ENCODE data around the gene ZGRF1. TPM values are rescaled to one million over a fixed set of nuclear protein-coding genes. Genes with fewer than 3 reads are reported as not detected.

ZGRF1 gene
- total RNA-seq, 1 experiment from 2014 or later = 21.4 TPM

DNA sequence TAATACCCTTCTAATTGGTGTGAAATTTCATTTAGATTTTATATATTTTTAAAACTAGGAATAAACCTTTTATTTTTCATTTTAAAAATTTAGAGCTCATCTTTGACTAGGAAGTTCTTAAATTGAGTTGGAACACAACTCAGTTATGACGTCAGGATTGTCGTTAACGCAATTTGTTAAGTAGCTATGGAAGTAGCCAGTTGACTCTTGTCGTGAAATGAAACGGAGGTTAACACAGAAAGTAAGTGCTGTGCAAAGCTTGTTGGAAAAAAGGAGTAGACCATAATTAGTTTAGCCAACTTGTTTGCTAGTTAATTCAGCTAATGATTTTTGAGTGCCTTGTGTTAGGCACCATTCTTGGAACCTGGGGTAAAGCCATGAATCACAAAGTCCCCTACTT is 18.6 kb upstream of the ZGRF1 start:
- Histone ChIP-seq H3K9me2 (ENCODE audit: insufficient read depth) (no peaks in the 10 kb centered on the region), H3K36me3 (ENCODE audit: control insufficient read depth in 1 of 2, insufficient read depth in 2 of 2, low read length in 2 of 2) (peaks cover 17 to 31% of the 10 kb centered on the region in 2 experiments; a peak in 3 of 4 replicates), H4K20me1 (ENCODE audit: insufficient read depth) (no peaks in the 10 kb centered on the region), H3K79me2 (ENCODE audit: insufficient read depth, low read length) (no peaks in the 10 kb centered on the region), H3K4me2 (ENCODE audit: low read length) (no peak overlapping the region), H3K27me3 (ENCODE audit: insufficient read depth, low read length) (no peaks in the 10 kb centered on the region), H3K27ac (ENCODE audit: low read depth, low read length) (no peak overlapping the region), H3K9me3 (ENCODE audit: control insufficient read depth in 1 of 2, insufficient read depth in 1 of 2, low read depth in 1 of 2, low read length in 2 of 2) (no peaks in the 10 kb centered on the region), H3K4me1 (ENCODE audit: control insufficient read depth in 1 of 2, insufficient read depth in 2 of 2, low read length in 2 of 2) (no peaks in the 10 kb centered on the region), H2AFZ (ENCODE audit: low read depth, low read length, poor library complexity, severe bottlenecking) (no peak overlapping the region), H3K9ac (ENCODE audit: low read length) (no peak overlapping the region), H3K4me3 (replicated peaks in 1 of 2; ENCODE audit: low read depth in 1 of 2, low read length in 2 of 2) (no peak overlapping the region)
- TF ChIP-seq, protein P1, sequence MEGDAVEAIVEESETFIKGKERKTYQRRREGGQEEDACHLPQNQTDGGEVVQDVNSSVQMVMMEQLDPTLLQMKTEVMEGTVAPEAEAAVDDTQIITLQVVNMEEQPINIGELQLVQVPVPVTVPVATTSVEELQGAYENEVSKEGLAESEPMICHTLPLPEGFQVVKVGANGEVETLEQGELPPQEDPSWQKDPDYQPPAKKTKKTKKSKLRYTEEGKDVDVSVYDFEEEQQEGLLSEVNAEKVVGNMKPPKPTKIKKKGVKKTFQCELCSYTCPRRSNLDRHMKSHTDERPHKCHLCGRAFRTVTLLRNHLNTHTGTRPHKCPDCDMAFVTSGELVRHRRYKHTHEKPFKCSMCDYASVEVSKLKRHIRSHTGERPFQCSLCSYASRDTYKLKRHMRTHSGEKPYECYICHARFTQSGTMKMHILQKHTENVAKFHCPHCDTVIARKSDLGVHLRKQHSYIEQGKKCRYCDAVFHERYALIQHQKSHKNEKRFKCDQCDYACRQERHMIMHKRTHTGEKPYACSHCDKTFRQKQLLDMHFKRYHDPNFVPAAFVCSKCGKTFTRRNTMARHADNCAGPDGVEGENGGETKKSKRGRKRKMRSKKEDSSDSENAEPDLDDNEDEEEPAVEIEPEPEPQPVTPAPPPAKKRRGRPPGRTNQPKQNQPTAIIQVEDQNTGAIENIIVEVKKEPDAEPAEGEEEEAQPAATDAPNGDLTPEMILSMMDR (IDR thresholded peaks at IDR 0.05 in 2 of 3, conservative IDR thresholded peaks at IDR 0.05 in 1 of 3; ENCODE audit: borderline replicate concordance in 1 of 3, insufficient read depth in 1 of 3, low read depth in 2 of 3, low read length in 2 of 3) = no peak
- TF ChIP-seq YY1 (IDR thresholded peaks at IDR 0.05; ENCODE audit: extremely low read depth, insufficient replicate concordance, low read depth, low read length) (no peak), RAD21 (IDR thresholded peaks at IDR 0.05; ENCODE audit: low read depth) (no peak), JUND (IDR thresholded peaks at IDR 0.05) (no peak), FOSL1 (IDR thresholded peaks at IDR 0.05; ENCODE audit: low read depth) (no peak), EZH2phosphoT487 (IDR thresholded peaks at IDR 0.05; ENCODE audit: borderline replicate concordance) (no peak)
- TF ChIP-seq, protein P2, sequence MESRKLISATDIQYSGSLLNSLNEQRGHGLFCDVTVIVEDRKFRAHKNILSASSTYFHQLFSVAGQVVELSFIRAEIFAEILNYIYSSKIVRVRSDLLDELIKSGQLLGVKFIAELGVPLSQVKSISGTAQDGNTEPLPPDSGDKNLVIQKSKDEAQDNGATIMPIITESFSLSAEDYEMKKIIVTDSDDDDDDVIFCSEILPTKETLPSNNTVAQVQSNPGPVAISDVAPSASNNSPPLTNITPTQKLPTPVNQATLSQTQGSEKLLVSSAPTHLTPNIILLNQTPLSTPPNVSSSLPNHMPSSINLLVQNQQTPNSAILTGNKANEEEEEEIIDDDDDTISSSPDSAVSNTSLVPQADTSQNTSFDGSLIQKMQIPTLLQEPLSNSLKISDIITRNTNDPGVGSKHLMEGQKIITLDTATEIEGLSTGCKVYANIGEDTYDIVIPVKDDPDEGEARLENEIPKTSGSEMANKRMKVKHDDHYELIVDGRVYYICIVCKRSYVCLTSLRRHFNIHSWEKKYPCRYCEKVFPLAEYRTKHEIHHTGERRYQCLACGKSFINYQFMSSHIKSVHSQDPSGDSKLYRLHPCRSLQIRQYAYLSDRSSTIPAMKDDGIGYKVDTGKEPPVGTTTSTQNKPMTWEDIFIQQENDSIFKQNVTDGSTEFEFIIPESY (IDR thresholded peaks at IDR 0.05; ENCODE audit: extremely low read depth, insufficient replicate concordance, low read length) = no peak
- TF ChIP-seq, protein P3, sequence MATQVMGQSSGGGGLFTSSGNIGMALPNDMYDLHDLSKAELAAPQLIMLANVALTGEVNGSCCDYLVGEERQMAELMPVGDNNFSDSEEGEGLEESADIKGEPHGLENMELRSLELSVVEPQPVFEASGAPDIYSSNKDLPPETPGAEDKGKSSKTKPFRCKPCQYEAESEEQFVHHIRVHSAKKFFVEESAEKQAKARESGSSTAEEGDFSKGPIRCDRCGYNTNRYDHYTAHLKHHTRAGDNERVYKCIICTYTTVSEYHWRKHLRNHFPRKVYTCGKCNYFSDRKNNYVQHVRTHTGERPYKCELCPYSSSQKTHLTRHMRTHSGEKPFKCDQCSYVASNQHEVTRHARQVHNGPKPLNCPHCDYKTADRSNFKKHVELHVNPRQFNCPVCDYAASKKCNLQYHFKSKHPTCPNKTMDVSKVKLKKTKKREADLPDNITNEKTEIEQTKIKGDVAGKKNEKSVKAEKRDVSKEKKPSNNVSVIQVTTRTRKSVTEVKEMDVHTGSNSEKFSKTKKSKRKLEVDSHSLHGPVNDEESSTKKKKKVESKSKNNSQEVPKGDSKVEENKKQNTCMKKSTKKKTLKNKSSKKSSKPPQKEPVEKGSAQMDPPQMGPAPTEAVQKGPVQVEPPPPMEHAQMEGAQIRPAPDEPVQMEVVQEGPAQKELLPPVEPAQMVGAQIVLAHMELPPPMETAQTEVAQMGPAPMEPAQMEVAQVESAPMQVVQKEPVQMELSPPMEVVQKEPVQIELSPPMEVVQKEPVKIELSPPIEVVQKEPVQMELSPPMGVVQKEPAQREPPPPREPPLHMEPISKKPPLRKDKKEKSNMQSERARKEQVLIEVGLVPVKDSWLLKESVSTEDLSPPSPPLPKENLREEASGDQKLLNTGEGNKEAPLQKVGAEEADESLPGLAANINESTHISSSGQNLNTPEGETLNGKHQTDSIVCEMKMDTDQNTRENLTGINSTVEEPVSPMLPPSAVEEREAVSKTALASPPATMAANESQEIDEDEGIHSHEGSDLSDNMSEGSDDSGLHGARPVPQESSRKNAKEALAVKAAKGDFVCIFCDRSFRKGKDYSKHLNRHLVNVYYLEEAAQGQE (IDR thresholded peaks at IDR 0.05; ENCODE audit: low read depth) = no peak
- TF ChIP-seq, protein P4, sequence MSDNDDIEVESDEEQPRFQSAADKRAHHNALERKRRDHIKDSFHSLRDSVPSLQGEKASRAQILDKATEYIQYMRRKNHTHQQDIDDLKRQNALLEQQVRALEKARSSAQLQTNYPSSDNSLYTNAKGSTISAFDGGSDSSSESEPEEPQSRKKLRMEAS (IDR thresholded peaks at IDR 0.05) = no peak
- intact Hi-C loops (cut with micrococcal nuclease) = no loop called here
- ATAC-seq (no peak), DNase-seq (ENCODE audit: low read depth, low spot score) (no peak)
- BruUV-seq (replicated peaks) = no TSS peak
- RAD21 ChIA-PET (ENCODE audit: low non-redundant PET in 1 of 2, low total read pairs in 2 of 2, uncharacterized antibody in 2 of 2, unreplicated experiment in 2 of 2) = no interaction called here
- CTCF ChIA-PET = no interaction called here
- POLR2A ChIA-PET = no interaction called here

All from HCT116 (cell line).